ENCODE results near the gene CSF1R.

DNA sequence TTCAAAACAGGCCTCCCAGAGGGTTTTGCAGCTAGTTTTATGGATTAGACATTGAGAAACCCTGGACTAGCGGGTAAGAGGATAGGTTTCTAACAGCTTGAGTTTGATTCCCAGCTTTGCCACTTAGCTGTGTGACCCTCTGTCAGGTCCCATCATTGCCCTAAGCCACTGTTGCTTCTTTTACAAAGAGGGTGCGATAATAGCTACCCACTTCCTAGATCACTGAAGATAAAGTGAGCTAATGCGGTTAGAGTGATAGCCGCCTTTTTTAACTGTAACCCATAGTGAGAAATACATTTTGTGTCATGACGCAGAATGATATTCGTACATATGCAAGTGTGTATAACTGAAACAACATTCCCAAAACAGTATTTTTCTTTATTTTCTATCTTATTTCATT lies 40.3 kb downstream of the CSF1R start:
- TF ChIP-seq, protein P1, sequence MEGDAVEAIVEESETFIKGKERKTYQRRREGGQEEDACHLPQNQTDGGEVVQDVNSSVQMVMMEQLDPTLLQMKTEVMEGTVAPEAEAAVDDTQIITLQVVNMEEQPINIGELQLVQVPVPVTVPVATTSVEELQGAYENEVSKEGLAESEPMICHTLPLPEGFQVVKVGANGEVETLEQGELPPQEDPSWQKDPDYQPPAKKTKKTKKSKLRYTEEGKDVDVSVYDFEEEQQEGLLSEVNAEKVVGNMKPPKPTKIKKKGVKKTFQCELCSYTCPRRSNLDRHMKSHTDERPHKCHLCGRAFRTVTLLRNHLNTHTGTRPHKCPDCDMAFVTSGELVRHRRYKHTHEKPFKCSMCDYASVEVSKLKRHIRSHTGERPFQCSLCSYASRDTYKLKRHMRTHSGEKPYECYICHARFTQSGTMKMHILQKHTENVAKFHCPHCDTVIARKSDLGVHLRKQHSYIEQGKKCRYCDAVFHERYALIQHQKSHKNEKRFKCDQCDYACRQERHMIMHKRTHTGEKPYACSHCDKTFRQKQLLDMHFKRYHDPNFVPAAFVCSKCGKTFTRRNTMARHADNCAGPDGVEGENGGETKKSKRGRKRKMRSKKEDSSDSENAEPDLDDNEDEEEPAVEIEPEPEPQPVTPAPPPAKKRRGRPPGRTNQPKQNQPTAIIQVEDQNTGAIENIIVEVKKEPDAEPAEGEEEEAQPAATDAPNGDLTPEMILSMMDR (IDR thresholded peaks at IDR 0.05; ENCODE audit: low read depth, low read length, poor library complexity, severe bottlenecking): no peak
- no peak for TF ChIP-seq EZH2phosphoT487 (IDR thresholded peaks at IDR 0.05; ENCODE audit: borderline replicate concordance, low read length)

All from DOHH2 (cell line).